KMS-11 (cell line): ENCODE results near the gene CALN1.
A peak's percentile ranks its signal among the peaks of the same experiment; 100 is the strongest.

Experiments used
- H2AFZ ChIP-seq: fragments of 200-600 bp; sonication (generic); 2 replicates; pipeline ENCODE4 v1.6.1; 2016; ENCODE audit warnings: antibody characterized with exemption, mixed run types, low read depth
- H3K27ac ChIP-seq: fragments of 200-600 bp; sonication (generic); 2 replicates; pipeline ENCODE4 v1.6.1; 2016; ENCODE audit warnings: mild to moderate bottlenecking, mixed run types
- H3K27me3 ChIP-seq: fragments of 200-600 bp; sonication (generic); 2 replicates; pipeline ENCODE4 v1.6.1; 2017; ENCODE audit warnings: mild to moderate bottlenecking, low read depth, mixed run types, moderate library complexity; ENCODE audit not compliant: insufficient read depth
- H3K36me3 ChIP-seq: fragments of 200-600 bp; sonication (generic); 2 replicates; pipeline ENCODE4 v1.6.1; 2017; ENCODE audit warnings: mild to moderate bottlenecking, mixed run types; ENCODE audit not compliant: insufficient read depth
- H3K4me1 ChIP-seq: fragments of 200-600 bp; sonication (generic); 2 replicates; pipeline ENCODE4 v1.6.1; 2016; ENCODE audit warnings: mild to moderate bottlenecking, low read depth, mixed run types; ENCODE audit not compliant: poor library complexity, severe bottlenecking
- H3K4me2 ChIP-seq: fragments of 200-600 bp; sonication (generic); 2 replicates; pipeline ENCODE4 v1.7.0; 2016; ENCODE audit warnings: mild to moderate bottlenecking, mixed run types
- H3K4me3 ChIP-seq: fragments of 200-600 bp; sonication (generic); IDR thresholded peaks from 2 replicates; pipeline ENCODE4 v1.6.1; 2017; ENCODE audit warnings: low read depth, low read length, mixed read lengths; ENCODE audit not compliant: insufficient read depth
- H3K79me2 ChIP-seq: fragments of 200-600 bp; sonication (generic); 2 replicates; pipeline ENCODE4 v1.6.1; 2016; ENCODE audit warnings: low read depth, mixed run types; ENCODE audit not compliant: insufficient read depth
- H3K9ac ChIP-seq: fragments of 200-600 bp; sonication (generic); 2 replicates; pipeline ENCODE4 v1.6.1; 2016; ENCODE audit warnings: mild to moderate bottlenecking, mixed run types
- H4K20me1 ChIP-seq: fragments of 200-600 bp; sonication (generic); 2 replicates; pipeline ENCODE4 v1.6.1; 2016; ENCODE audit warnings: mild to moderate bottlenecking, mixed run types; ENCODE audit not compliant: insufficient read depth
- TF ChIP-seq, protein P1 (sequence below): fragments of 200-600 bp; sonication (generic); conservative IDR thresholded peaks from 2 replicates; pipeline ENCODE4 v1.6.1; 2017; ENCODE audit warnings: low read depth, mild to moderate bottlenecking, antibody characterized with exemption, low read length, moderate library complexity, mixed read lengths

The CALN1 gene

DNA sequence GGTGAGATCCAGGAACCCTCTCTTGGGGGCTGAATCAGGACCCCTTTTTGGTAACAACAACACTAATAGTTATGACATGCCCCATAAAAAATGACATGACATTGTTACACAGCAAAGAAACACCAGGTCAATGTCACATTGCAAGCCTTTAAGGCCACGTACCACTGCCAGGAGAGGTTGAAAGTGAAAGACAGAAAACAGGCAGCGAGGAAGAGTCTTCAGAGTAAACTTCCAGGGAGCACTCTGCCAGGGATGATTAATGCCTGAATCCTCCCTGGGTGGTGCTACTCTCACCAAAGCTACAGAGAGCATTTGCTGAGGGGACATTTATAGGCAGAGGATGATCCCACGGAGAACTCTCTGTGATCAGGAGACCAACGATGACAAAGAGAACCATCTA lies 551.6 kb downstream of the CALN1 start:
- Histone ChIP-seq H3K4me2 (no peak overlapping the region), H3K27me3 (no peaks in the 10 kb centered on the region), H3K4me3 (no peak overlapping the region), H3K79me2 (no peaks in the 10 kb centered on the region), H3K36me3 (no peaks in the 10 kb centered on the region), H3K27ac (no peak overlapping the region), H4K20me1 (no peaks in the 10 kb centered on the region), H3K9ac (no peak overlapping the region), H2AFZ (0 out of 2 replicates have a peak overlapping the region, but pooled peaks have one; percentile 12), H3K4me1 (peaks cover 8% of the 10 kb centered on the region)
- TF ChIP-seq, protein P1, sequence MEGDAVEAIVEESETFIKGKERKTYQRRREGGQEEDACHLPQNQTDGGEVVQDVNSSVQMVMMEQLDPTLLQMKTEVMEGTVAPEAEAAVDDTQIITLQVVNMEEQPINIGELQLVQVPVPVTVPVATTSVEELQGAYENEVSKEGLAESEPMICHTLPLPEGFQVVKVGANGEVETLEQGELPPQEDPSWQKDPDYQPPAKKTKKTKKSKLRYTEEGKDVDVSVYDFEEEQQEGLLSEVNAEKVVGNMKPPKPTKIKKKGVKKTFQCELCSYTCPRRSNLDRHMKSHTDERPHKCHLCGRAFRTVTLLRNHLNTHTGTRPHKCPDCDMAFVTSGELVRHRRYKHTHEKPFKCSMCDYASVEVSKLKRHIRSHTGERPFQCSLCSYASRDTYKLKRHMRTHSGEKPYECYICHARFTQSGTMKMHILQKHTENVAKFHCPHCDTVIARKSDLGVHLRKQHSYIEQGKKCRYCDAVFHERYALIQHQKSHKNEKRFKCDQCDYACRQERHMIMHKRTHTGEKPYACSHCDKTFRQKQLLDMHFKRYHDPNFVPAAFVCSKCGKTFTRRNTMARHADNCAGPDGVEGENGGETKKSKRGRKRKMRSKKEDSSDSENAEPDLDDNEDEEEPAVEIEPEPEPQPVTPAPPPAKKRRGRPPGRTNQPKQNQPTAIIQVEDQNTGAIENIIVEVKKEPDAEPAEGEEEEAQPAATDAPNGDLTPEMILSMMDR = no peak

DNA sequence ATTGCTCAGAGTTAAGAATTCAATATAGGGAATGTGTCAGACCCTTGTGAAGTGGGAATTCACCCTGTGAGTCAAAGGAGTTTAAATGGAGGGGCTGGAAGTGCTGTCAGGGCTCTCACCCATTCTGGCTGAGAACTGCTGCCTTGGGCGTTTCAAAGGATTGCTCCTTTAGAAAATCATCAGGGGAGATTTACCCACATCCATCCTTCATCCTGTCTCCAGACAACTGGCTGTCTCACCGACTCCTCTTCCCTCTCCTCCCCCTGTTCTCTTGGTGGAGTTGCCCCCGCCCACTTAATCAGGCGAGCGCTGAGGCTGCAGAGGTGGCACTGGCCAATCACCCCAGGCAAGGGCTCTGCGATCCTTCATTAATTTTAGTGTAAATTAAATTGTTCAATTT lies 554.8 kb downstream of the CALN1 start:
- Histone ChIP-seq H4K20me1 (no peaks in the 10 kb centered on the region), H3K4me3 (no peak overlapping the region), H3K4me1 (peaks cover 8% of the 10 kb centered on the region), H3K79me2 (no peaks in the 10 kb centered on the region), H3K27me3 (no peaks in the 10 kb centered on the region), H3K9ac (no peak overlapping the region), H3K4me2 (no peak overlapping the region), H2AFZ (no peak overlapping the region), H3K36me3 (no peaks in the 10 kb centered on the region), H3K27ac (no peak overlapping the region)
- TF ChIP-seq, protein P1 = no peak

DNA sequence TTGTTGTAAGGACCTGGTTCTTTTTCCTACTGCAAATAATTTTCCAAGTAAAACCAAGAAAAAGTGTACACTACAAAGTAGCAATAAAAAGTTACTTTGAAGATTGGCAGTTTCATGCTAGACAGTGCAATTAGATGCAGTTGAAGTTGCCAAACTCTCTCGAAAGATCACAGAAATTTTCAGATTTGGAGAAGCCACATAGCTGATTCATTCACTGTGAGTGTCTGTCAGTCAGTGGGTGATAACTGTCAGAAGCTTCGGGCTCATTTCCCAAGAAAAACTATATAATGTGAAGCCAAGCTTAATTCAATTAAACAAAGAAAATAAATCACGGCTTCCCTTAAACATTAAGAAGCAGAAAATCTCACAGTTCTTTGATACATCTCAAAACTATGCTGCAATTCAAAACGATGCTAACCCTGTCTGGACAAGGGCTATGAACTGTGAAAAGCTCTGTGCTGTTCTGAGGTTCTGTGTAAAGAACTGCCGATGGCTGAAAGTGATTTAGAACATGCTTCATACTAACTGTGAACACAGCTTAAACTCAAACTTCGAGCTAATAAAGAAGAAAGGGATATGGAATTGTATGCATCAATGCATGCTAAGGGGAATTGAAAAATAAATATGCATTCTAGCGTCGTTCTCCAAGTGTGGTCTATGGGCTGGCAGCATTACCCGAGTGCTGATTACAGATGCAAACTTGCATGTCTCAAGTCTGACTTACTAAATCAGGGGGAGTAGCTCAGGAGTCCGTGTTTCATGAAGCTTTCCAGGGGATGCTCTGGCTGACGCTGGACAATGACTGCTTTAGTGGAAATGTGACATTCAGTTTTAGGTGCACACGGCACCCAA lies 557.4 kb downstream of the CALN1 start:
- no peak overlapping the region for H3K9ac ChIP-seq
- TF ChIP-seq, protein P1 = no peak

DNA sequence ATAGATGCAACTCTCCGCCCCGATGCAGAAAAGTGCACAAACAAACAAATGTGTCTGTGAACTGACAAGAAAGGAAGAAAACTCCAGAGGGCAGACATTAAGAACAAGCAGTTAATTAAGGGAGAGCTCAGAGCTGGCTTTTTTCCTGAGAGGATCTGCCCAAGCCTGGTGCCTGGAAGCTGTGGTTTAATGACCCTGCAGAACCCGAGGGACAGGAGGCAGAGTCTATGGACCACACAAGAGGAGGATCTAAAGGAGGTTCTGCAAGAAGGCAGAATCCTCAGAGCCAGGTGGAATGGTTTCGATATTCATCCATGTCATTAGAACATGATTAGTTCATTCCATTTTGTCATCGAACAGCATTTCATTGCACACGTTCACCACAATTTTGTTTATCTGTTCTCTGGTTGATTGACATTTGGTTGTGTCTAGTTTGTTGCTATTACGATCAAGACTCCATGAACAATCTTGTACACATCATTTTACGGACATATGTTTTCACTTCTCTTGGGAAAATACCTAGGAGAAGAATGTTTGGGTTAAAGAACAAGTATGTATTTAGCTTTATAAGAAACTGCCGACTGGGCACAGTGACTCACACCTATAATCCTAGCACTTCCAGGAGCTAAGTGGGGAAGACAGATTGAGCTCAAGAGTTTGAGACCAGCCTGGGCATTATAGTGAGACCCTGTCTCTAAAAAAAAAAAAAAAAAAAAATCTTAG lies 560.2 kb downstream of the CALN1 start:
- no peak overlapping the region for H2AFZ ChIP-seq
- H3K79me2 ChIP-seq = no peaks in the 10 kb centered on the region
- no peaks in the 10 kb centered on the region for H3K4me1 ChIP-seq
- no peak overlapping the region for H3K27ac ChIP-seq
- no peaks in the 10 kb centered on the region for H3K27me3 ChIP-seq
- no peaks in the 10 kb centered on the region for H3K36me3 ChIP-seq
- H4K20me1 ChIP-seq = no peaks in the 10 kb centered on the region
- no peak overlapping the region for H3K4me3 ChIP-seq
- H3K9ac ChIP-seq = no peak overlapping the region
- TF ChIP-seq, protein P1 = no peak
- no peak overlapping the region for H3K4me2 ChIP-seq

More for the DNA sequence above, 557.4 kb downstream of the CALN1 start:
- H3K4me2 ChIP-seq = no peak overlapping the region
- no peaks in the 10 kb centered on the region for H3K4me1 ChIP-seq
- H3K79me2 ChIP-seq = no peaks in the 10 kb centered on the region
- H2AFZ ChIP-seq = no peak overlapping the region
- H3K27ac ChIP-seq = no peak overlapping the region
- no peaks in the 10 kb centered on the region for H3K27me3 ChIP-seq
- H3K36me3 ChIP-seq = no peaks in the 10 kb centered on the region
- no peaks in the 10 kb centered on the region for H4K20me1 ChIP-seq
- H3K4me3 ChIP-seq = no peak overlapping the region
